Mesodermal cell (in vitro differentiated cells): Measurements from ENCODE around the gene MAFG. TPM values are rescaled to one million over a fixed set of nuclear protein-coding genes. Genes with fewer than 3 reads are reported as not detected.
A peak's percentile ranks its signal among the peaks of the same experiment; 100 is the strongest.

ENCODE experiments used
- H3K27ac ChIP-seq: 2 replicates; pipeline ENCODE4 v1.7.0; 2013; ENCODE audit warnings: mild to moderate bottlenecking, low read depth, low read length, moderate library complexity; ENCODE audit not compliant: severe bottlenecking
- H3K36me3 ChIP-seq: 2 replicates; pipeline ENCODE4 v1.7.1; 2013; ENCODE audit warnings: mild to moderate bottlenecking, low read length, moderate library complexity; ENCODE audit not compliant: control insufficient read depth, insufficient read depth
- H3K4me1 ChIP-seq: one replicate; pipeline ENCODE4 v1.7.1; 2013; ENCODE audit warnings: mild to moderate bottlenecking, low read length; ENCODE audit not compliant: insufficient read depth, control insufficient read depth, poor library complexity, severe bottlenecking
- H3K4me3 ChIP-seq: 2 replicates; pipeline ENCODE4 v1.7.0; 2013; ENCODE audit warnings: low read length, control low read depth, mild to moderate bottlenecking; ENCODE audit not compliant: insufficient read depth, poor library complexity, severe bottlenecking; ENCODE audit errors: extremely low read depth
- H3K9me3 ChIP-seq: 2 replicates; pipeline ENCODE4 v1.7.1; 2013; ENCODE audit warnings: mild to moderate bottlenecking, low read length, moderate library complexity; ENCODE audit not compliant: control insufficient read depth
- WGBS, 2 experiments: methylation state at CpG; one replicate each; pipeline ENCODE4 v1.1.5; 2013; ENCODE audit warnings: missing lambda C conversion rate in 2 of 2; ENCODE audit not compliant: insufficient coverage in 2 of 2; 5-methylcytosine and 5-hydroxymethylcytosine counted together
- polyA plus RNA-seq, 2 experiments: library from polyadenylated mRNA; stranded (reverse); fragments of 50-300 nt; gene quantifications; one replicate each; pipeline ENCODE4 v1.2.3, GENCODE V29; 2013

MAFG gene
- polyA plus RNA-seq (2013, experiment 1 of 2), result 20.2 TPM
- 16.7 TPM for polyA plus RNA-seq (2013, experiment 2 of 2)

GRCh38 chr17:81927653-81928543, at the start of gene MAFG:
MAFG (minus strand) TSS chr17:81927735; CDS start chr17:81923185, 4,550 bp downstream.
- Histone ChIP-seq H3K4me3 (peak within 1 kb of the TSS; percentile 74), H3K4me1 (peaks cover 27% of the 10 kb centered on the region), H3K36me3 (peaks cover 4% of the 10 kb centered on the region), H3K27ac (peak within 1 kb of the TSS; percentile 99), H3K9me3 (no peaks in the 10 kb centered on the region)
- WGBS, 2 experiments, result 1% methylated on average over 84 to 86 of the region's 98 CpGs

GRCh38 chr17:81976332-81977210, 49.0 kb upstream of the MAFG start:
- WGBS, 2 experiments, result 31 to 42% methylated on average over 24 to 27 of the region's 30 CpGs
- no peak overlapping the region for H3K27ac ChIP-seq
- H3K4me3 ChIP-seq, result peak overlapping the region; percentile 68
- no peaks in the 10 kb centered on the region for H3K9me3 ChIP-seq
- peaks cover 7% of the 10 kb centered on the region for H3K4me1 ChIP-seq
- H3K36me3 ChIP-seq, result peaks cover 17% of the 10 kb centered on the region

GRCh38 chr17:81973432-81973831, 45.9 kb upstream of the MAFG start:
- Histone ChIP-seq H3K9me3 (no peaks in the 10 kb centered on the region), H3K27ac (no peak overlapping the region), H3K36me3 (no peaks in the 10 kb centered on the region), H3K4me1 (peaks cover 3% of the 10 kb centered on the region), H3K4me3 (no peak overlapping the region)

- Histone ChIP-seq H3K27ac (no peak overlapping the region), H3K9me3 (no peaks in the 10 kb centered on the region), H3K4me1 (peaks cover 16% of the 10 kb centered on the region), H3K4me3 (no peak overlapping the region), H3K36me3 (no peaks in the 10 kb centered on the region)
- WGBS, 2 experiments, result 93 to 94% methylated on average over 9 to 11 of the region's 12 CpGs
Measured at GRCh38 chr17:81968850-81969812, 41.6 kb upstream of the MAFG start.

- H3K4me1 ChIP-seq, result peaks cover 16% of the 10 kb centered on the region
- 84 to 85% methylated on average over 4 to 5 of the region's 7 CpGs for WGBS, 2 experiments
Measured at GRCh38 chr17:81968396-81968745, 40.8 kb upstream of the MAFG start.

GRCh38 chr17:81967533-81968395, 40.2 kb upstream of the MAFG start:
- Histone ChIP-seq H3K4me3 (no peak overlapping the region), H3K4me1 (peaks cover 17% of the 10 kb centered on the region), H3K9me3 (no peaks in the 10 kb centered on the region), H3K27ac (no peak overlapping the region), H3K36me3 (no peaks in the 10 kb centered on the region)
- WGBS, 2 experiments, result 23 to 31% methylated on average over 29 to 33 of the region's 36 CpGs

More at GRCh38 chr17:81968396-81968745, 40.8 kb upstream of the MAFG start:
- Histone ChIP-seq H3K27ac (no peak overlapping the region), H3K9me3 (no peaks in the 10 kb centered on the region), H3K4me3 (no peak overlapping the region), H3K36me3 (no peaks in the 10 kb centered on the region)

- Histone ChIP-seq H3K4me3 (no peak overlapping the region), H3K9me3 (no peaks in the 10 kb centered on the region), H3K4me1 (peaks cover 22% of the 10 kb centered on the region), H3K36me3 (no peaks in the 10 kb centered on the region), H3K27ac (no peak overlapping the region)
- 74 to 78% methylated on average over 4 of the region's 5 CpGs for WGBS, 2 experiments
Measured at GRCh38 chr17:81967244-81967532, 39.7 kb upstream of the MAFG start.

- WGBS, 2 experiments, result 65 to 71% methylated on average over 26 to 41 of the region's 41 CpGs
- no peak overlapping the region for H3K4me3 ChIP-seq
- H3K4me1 ChIP-seq, result peaks cover 25% of the 10 kb centered on the region
- no peaks in the 10 kb centered on the region for H3K36me3 ChIP-seq
- no peak overlapping the region for H3K27ac ChIP-seq
- H3K9me3 ChIP-seq, result no peaks in the 10 kb centered on the region
Measured at GRCh38 chr17:81966343-81967243, 39.1 kb upstream of the MAFG start.
